Measurements from ENCODE around the gene EIPR1. TPM values are rescaled to one million over a fixed set of nuclear protein-coding genes. Genes with fewer than 3 reads are reported as not detected.
A peak's percentile ranks its signal among the peaks of the same experiment; 100 is the strongest.

The EIPR1 gene
- total RNA-seq, 1 donor from 2014 or later, result 32.0 TPM

- Mint-ChIP-seq H3K4me3 (ENCODE audit: low read depth) (no peak overlapping the region), H3K4me1 (ENCODE audit: low read depth) (no peaks in the 10 kb centered on the region), H3K9me3 (ENCODE audit: low read depth) (peaks cover 22% of the 10 kb centered on the region), H3K36me3 (ENCODE audit: insufficient read depth) (peaks cover 18% of the 10 kb centered on the region), H3K27ac (no peak overlapping the region), H3K27me3 (no peaks in the 10 kb centered on the region)
- no peak for DNase-seq (ENCODE audit: low spot score, unreplicated experiment)
- no peak for TF ChIP-seq CTCF (IDR thresholded peaks at IDR 0.05; ENCODE audit: unreplicated experiment)
Observed at GRCh38 chr2:3219536-3219935, 158.1 kb downstream of the EIPR1 start.

GRCh38 chr2:3217646-3218045 lies 160.0 kb downstream of the EIPR1 start:
- Mint-ChIP-seq H3K9me3 (ENCODE audit: low read depth) (peaks cover 11% of the 10 kb centered on the region), H3K27me3 (no peaks in the 10 kb centered on the region), H3K36me3 (ENCODE audit: insufficient read depth) (peaks cover 18% of the 10 kb centered on the region), H3K27ac (no peak overlapping the region), H3K4me1 (ENCODE audit: low read depth) (no peaks in the 10 kb centered on the region), H3K4me3 (ENCODE audit: low read depth) (no peak overlapping the region)
- no peak for DNase-seq (ENCODE audit: low spot score, unreplicated experiment)
- no peak for TF ChIP-seq CTCF (IDR thresholded peaks at IDR 0.05; ENCODE audit: unreplicated experiment)

- no peak overlapping the region for H3K27ac Mint-ChIP-seq
- H3K9me3 Mint-ChIP-seq (ENCODE audit: low read depth), result peaks cover 7% of the 10 kb centered on the region
- H3K27me3 Mint-ChIP-seq, result no peaks in the 10 kb centered on the region
- H3K36me3 Mint-ChIP-seq (ENCODE audit: insufficient read depth), result peaks cover 17% of the 10 kb centered on the region
- DNase-seq (ENCODE audit: low spot score, unreplicated experiment), result no peak
- no peaks in the 10 kb centered on the region for H3K4me1 Mint-ChIP-seq (ENCODE audit: low read depth)
- TF ChIP-seq CTCF (IDR thresholded peaks at IDR 0.05; ENCODE audit: unreplicated experiment), result no peak
- no peak overlapping the region for H3K4me3 Mint-ChIP-seq (ENCODE audit: low read depth)
Observed at GRCh38 chr2:3216841-3217495, 160.7 kb downstream of the EIPR1 start.

- H3K4me1 Mint-ChIP-seq (ENCODE audit: low read depth), result no peaks in the 10 kb centered on the region
- H3K9me3 Mint-ChIP-seq (ENCODE audit: low read depth), result no peaks in the 10 kb centered on the region
- no peak for DNase-seq (ENCODE audit: low spot score, unreplicated experiment)
- TF ChIP-seq CTCF (IDR thresholded peaks at IDR 0.05; ENCODE audit: unreplicated experiment), result no peak
- H3K4me3 Mint-ChIP-seq (ENCODE audit: low read depth), result no peak overlapping the region
- H3K36me3 Mint-ChIP-seq (ENCODE audit: insufficient read depth), result peaks cover 8% of the 10 kb centered on the region
- no peak overlapping the region for H3K27ac Mint-ChIP-seq
- no peaks in the 10 kb centered on the region for H3K27me3 Mint-ChIP-seq
Observed at GRCh38 chr2:3214806-3215404, 162.7 kb downstream of the EIPR1 start.

- H3K27ac Mint-ChIP-seq, result peak overlapping the region; percentile 19
- no peaks in the 10 kb centered on the region for H3K9me3 Mint-ChIP-seq (ENCODE audit: low read depth)
- no peaks in the 10 kb centered on the region for H3K27me3 Mint-ChIP-seq
- DNase-seq (ENCODE audit: low spot score, unreplicated experiment), result no peak
- peaks cover 7% of the 10 kb centered on the region for H3K36me3 Mint-ChIP-seq (ENCODE audit: insufficient read depth)
- no peak for TF ChIP-seq CTCF (IDR thresholded peaks at IDR 0.05; ENCODE audit: unreplicated experiment)
- H3K4me3 Mint-ChIP-seq (ENCODE audit: low read depth), result no peak overlapping the region
- H3K4me1 Mint-ChIP-seq (ENCODE audit: low read depth), result no peaks in the 10 kb centered on the region
Observed at GRCh38 chr2:3214065-3214464, 163.6 kb downstream of the EIPR1 start.
